Measurements from ENCODE around the gene KCTD2. TPM values are rescaled to one million over a fixed set of nuclear protein-coding genes. Genes with fewer than 3 reads are reported as not detected.

Gene KCTD2
- total and polyA plus RNA-seq, 2 of the 13 experiments (the other 11 are each of a cell fraction or from before 2014, with no cell fraction given): 28.3 to 32.6 TPM

GRCh38 chr17:75113798-75114551, 67.0 kb downstream of the KCTD2 start (continued):
- TF ChIP-seq ZHX2 (IDR thresholded peaks at IDR 0.05; ENCODE audit: low read depth) (no peak; the same call in 1 of the 2 replicates), ZHX2 (CRISPR knock-in tag; IDR thresholded peaks at IDR 0.05; ENCODE audit: borderline replicate concordance) (no peak), ZFP36L1 (CRISPR knock-in tag; IDR thresholded peaks at IDR 0.05) (no peak), TCF7L2 (IDR thresholded peaks at IDR 0.05; ENCODE audit: low read depth, low read length) (no peak), ZNF451 (CRISPR knock-in tag; IDR thresholded peaks at IDR 0.05) (peak; percentile 44; the same call in 1 of the 2 replicates), ZNF331 (CRISPR knock-in tag; IDR thresholded peaks at IDR 0.05) (0 out of 2 replicates have a peak, but pooled peaks have one; percentile 26), MIXL1 (CRISPR knock-in tag; IDR thresholded peaks at IDR 0.05) (peak; percentile 82), AHDC1 (CRISPR knock-in tag; IDR thresholded peaks at IDR 0.05; ENCODE audit: borderline replicate concordance) (0 out of 2 replicates have a peak, but pooled peaks have one; percentile 3), GZF1 (CRISPR knock-in tag; IDR thresholded peaks at IDR 0.05) (no peak), FLYWCH1 (CRISPR knock-in tag; IDR thresholded peaks at IDR 0.05) (no peak), MIER3 (CRISPR knock-in tag; IDR thresholded peaks at IDR 0.05; ENCODE audit: borderline replicate concordance) (no peak), SP1 (IDR thresholded peaks at IDR 0.05) (no peak), SP1 (CRISPR knock-in tag; IDR thresholded peaks at IDR 0.05) (peak; percentile 41; the same call in 1 of the 2 replicates), ZSCAN29 (CRISPR knock-in tag; conservative IDR thresholded peaks at IDR 0.05) (0 out of 2 replicates have a peak, but pooled peaks have one; percentile 72), ZNF747 (CRISPR knock-in tag; IDR thresholded peaks at IDR 0.05; ENCODE audit: borderline replicate concordance) (no peak; the same call in 1 of the 2 replicates), ADNP (CRISPR knock-in tag; IDR thresholded peaks at IDR 0.05) (no peak), HNRNPH1 (optimal IDR thresholded peaks at IDR 0.05; ENCODE audit: low read depth, low read length) (no peak), FOXA3 (CRISPR knock-in tag; IDR thresholded peaks at IDR 0.05) (peak; percentile 34), KLF12 (CRISPR knock-in tag; IDR thresholded peaks at IDR 0.05; ENCODE audit: borderline replicate concordance) (no peak), ZNF781 (CRISPR knock-in tag; IDR thresholded peaks at IDR 0.05; ENCODE audit: borderline replicate concordance, not compliant biosample characterization) (no peak)

Measured in HepG2 (cell line).